Measurements from ENCODE around the gene ICE2.
A peak's percentile ranks its signal among the peaks of the same experiment; 100 is the strongest.

Gene ICE2

GRCh38 chr15:60496853-60497252, 17.9 kb upstream of the ICE2 start:
- no peak for DNase-seq (ENCODE audit: low read depth)

- DNase-seq (ENCODE audit: low read depth): no peak
These were observed 15.2 kb upstream of the ICE2 start for GRCh38 chr15:60494108-60494507.

GRCh38 chr15:60493166-60493565, 14.2 kb upstream of the ICE2 start:
- no peak for DNase-seq (ENCODE audit: low read depth)

DNA sequence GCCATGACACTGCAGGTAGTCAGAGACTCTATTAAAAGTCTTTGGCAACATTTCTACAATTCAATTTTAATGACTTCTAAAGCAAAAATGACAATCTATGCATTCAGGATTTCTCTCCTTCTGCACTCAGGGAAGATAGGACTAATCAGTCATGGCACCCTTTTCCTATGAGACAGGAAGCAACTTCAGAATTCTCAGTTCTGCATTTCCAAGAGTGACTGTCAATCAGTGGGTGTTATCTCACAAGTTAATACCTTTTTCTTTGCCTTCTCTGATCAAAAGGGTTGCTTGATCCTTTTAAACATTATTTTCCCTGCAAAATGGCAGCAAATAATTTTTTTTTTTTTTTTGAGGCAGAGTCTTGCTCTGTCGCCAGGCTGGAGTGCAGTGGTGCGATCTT, 7.8 kb upstream of the ICE2 start:
- no peak for DNase-seq (ENCODE audit: low read depth)

DNA sequence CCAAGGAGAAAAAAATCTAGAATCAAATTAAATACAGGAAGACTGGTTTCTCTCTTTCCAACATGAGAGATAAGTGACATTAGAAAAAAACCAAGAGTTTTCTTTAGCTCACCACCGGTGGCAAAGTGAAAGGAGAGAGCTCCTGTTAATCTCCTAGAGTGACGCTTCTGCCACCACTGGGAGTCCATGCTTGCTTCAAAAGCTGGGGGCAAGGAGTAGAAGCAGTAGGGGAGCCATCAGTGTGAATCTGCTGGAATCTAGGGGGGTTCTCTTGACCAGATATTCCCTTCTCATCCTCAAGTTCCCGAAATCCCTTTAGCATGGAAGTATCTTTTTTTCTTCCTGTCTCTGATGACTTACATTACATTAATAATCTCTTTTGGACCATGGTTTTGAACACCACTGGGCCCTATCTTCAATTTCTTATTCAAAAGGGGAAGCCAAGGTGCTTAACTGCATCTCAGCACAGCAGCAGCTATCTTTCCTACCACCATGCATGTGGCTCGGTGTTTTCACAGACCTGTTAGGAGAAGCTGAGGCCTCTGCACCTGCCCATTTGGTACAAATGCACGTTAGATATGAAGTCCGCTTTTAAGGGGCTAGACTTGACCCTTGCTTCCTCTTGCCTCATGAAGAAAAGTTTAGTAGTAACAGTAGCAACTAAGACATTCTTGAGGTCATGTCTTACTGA, 6.6 kb upstream of the ICE2 start:
- DNase-seq (ENCODE audit: low read depth): no peak

GRCh38 chr15:60483042-60483441, 4.1 kb upstream of the ICE2 start:
- no peak for DNase-seq (ENCODE audit: low read depth)

- DNase-seq (ENCODE audit: low read depth): no peak
These were observed 1.9 kb upstream of the ICE2 start for GRCh38 chr15:60480888-60481287.

DNA sequence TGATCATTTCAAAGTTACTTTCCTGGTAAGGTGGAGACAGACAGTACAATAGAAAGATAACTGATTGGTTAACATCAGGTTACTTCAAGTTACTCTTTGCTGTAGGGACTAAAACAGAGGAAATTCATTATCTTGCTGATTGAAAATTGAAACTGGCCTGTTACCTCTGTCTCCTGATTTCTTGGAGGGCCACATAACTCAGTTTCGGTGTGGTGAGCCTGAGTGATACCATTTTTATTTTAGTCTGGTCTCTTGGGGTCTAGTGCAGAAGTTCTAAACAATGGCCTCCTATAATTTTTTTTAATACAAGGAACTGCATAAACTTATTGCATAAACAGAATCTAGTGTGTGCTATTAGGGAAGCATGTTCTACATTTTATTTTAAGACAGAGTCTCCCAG, 1.2 kb upstream of the ICE2 start:
- DNase-seq (ENCODE audit: low read depth): no peak

GRCh38 chr15:60479361-60480110, 594 bp upstream of the ICE2 start:
- DNase-seq (ENCODE audit: low read depth): no peak

- peak; percentile 14 for DNase-seq (ENCODE audit: low read depth)
These were observed 901 bp downstream of the ICE2 start for GRCh38 chr15:60477916-60478565.

DNA sequence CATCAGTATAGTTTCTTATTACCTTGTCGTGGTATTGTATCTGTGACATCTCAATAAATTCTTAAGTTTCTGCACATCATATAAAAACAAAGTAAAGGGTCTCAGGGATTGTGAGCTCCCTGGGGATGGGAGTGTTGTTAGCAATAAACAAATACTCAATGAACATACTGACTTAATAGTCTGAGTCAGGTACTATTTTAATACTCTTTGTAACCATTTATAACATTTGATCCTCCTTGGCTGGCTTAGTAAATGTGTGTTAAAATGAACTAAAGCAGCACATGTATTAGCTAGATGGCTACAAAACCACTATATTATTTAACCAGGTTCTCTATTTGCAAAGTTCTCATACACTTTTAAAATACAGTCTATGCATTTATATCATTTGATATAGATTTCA, 1.8 kb downstream of the ICE2 start:
- DNase-seq (ENCODE audit: low read depth): no peak

DNA sequence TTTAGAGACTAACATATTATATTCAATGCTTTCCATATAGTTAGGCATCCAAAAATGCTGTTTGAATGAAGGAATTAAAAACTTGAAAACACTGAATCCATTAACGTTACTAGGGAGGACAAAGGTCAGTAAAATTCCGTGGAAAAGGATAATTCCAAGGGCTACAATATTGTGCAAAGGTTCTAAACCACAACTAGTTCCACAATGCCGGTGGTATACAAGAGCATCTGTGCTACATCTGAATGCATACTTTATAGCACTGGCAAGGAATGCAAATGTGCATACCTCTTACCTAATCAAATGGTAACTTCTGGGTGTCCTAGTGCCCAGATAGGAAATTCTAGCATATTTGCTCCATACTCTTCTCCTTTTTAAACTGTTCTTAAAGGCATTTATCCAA, 2.2 kb downstream of the ICE2 start:
- DNase-seq (ENCODE audit: low read depth): peak; percentile 26

DNA sequence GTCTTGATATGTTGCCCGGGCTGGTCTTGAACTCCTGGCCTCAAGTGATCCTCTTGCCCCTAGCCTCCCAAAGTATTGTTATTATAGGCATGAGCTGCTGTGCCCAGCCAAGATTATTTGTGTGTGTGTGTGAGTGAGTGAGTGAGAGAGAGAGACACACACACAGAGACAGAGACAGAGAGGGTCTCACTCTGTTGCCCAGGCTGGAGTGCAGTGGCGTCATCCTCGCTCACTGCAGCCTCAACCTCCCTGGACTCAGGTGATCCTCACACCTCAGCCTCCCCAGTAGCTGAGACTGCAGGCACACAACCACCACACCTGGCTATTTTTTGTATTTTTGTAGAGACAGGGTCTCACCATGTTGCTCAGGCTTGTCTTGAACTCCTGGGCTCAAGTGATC, 5.8 kb downstream of the ICE2 start:
- DNase-seq (ENCODE audit: low read depth): no peak

DNA sequence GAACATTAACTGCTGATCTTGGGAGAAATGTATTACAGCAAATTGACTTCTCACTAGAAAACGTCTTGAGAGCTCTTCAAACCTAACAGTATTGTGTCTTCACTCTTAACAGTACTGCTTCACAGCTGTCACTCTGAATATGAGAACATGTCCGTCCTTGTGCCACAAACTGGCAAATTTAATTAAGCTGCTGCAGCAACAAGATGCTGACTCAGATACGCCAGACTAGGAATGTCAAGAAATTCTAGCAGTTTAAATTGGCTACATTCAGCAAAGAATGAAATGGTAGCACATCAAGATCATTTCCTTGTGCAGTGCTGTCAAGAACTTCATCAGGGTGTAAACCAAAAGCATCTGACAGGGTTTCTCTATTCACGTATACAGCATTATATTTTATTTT, 7.6 kb downstream of the ICE2 start:
- DNase-seq (ENCODE audit: low read depth): no peak

- DNase-seq (ENCODE audit: low read depth): no peak
These were observed 8.9 kb downstream of the ICE2 start for GRCh38 chr15:60469893-60470641.

DNA sequence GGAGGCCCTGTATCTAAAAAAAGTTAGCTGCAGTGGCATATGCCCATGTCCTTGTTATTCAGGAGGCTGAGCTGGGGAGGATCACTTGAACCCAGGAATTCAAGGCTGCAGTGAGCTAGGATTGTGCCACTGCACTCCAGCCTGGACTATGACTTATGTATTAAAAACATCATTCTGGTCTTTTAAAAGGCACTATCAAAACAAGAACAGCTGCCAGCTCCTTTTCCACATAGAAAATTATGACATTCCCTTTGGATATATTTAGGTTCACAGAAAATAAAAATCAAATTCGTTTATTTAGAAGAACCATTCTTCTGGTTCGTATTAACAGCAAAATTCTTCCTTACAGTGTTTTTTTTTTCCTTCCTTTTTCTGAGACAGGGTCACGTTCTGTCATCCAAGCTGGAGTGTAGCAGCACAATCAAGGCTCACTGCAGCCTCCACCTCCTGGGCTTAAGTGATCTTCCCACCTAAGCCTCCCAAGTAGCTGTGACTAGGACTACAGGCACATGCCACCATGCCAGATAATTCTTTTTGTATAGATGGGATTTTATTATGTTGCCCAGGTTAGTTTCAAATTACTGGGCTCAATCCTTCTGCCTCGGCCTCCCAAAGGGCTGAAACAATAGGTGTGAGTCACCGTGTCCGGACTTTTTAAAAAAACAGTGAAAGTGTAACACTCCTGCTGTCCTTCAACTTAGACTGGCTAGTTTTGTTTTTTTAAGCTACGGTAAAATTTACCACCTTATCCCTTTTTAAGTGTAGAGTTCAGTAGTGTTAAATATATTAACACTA, 13.9 kb downstream of the ICE2 start:
- DNase-seq (ENCODE audit: low read depth): no peak

- no peak for DNase-seq (ENCODE audit: low read depth)
These were observed 16.9 kb downstream of the ICE2 start for GRCh38 chr15:60462027-60462426.

GRCh38 chr15:60460931-60461330, 18.0 kb downstream of the ICE2 start:
- DNase-seq (ENCODE audit: low read depth): no peak

DNA sequence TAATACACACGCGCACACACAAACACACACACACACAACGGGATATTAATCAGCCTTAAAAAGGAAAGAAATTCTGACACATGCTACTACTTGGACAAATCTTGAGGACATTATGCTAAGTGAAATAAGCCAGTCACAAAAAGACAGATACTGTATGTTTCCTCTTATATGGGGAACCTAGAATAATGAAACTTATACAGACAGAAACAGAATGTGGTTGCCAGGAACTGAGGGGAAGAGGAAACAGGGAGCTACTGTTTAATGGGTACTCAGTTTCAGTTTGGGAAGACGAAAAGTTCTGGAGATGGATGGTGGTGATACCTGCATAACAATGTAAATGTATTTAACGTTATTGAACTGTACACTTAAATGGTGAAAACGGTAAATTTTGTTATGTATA, 20.2 kb downstream of the ICE2 start:
- no peak for DNase-seq (ENCODE audit: low read depth)

GRCh38 chr15:60457985-60458384, 21.0 kb downstream of the ICE2 start:
- no peak for DNase-seq (ENCODE audit: low read depth)

DNA sequence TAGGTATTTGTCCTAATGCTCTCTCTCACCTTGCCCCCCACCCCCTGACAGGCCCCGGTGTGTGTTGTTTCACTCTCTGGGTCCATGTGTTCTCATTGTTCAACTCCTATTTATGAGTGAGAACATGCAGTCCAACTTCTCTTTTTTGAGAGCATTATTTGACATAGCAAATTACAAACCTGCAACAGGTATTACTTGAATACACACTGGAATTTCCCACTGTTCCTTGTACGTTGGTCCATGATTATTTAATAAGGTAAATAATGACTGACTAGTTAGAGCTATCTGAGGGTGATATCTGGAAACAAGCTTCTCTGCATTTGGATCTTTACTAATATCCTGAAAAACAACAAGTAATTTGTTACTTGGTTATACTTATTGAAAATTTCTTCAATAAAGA, 24.1 kb downstream of the ICE2 start:
- no peak for DNase-seq (ENCODE audit: low read depth)

All from HS-5 (cell line).